ENCODE data around the gene POLR1H.

DNA sequence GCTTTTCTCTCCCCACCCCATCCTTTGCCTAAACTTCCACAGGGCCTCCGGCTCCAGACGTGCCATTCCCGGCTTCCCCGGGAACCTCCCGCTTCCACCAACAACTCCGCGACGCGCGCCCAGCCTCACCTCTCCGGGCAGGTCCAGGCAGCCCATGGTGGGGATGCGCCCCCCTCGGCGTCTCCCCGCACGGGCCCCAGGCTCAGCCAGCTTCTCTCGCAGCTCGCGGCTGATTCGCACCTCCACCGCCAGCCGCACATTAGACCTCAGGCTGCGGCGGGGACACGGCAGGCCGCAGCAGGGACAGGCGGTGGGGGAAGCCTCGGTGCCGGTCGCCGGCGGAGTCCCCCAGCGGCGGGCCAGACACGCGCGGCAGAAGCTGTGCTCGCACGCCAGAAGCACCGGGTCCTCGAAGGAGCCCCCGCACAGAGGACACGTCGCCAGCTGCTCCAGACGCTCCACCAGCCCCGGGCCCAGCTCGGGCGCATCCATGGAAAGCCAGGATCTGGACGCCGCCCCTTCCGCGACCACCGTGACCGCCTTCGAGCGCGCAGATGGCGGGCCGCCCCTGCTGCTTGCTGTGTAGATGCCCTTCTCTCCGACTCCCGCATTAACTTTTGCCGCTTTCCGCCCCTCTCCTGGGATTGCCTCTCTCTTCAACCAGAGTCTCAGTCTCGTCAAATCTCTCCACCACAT lies 14.2 kb downstream of the POLR1H start, which contains the start of gene RNF39:
- TF ChIP-seq, protein P1, sequence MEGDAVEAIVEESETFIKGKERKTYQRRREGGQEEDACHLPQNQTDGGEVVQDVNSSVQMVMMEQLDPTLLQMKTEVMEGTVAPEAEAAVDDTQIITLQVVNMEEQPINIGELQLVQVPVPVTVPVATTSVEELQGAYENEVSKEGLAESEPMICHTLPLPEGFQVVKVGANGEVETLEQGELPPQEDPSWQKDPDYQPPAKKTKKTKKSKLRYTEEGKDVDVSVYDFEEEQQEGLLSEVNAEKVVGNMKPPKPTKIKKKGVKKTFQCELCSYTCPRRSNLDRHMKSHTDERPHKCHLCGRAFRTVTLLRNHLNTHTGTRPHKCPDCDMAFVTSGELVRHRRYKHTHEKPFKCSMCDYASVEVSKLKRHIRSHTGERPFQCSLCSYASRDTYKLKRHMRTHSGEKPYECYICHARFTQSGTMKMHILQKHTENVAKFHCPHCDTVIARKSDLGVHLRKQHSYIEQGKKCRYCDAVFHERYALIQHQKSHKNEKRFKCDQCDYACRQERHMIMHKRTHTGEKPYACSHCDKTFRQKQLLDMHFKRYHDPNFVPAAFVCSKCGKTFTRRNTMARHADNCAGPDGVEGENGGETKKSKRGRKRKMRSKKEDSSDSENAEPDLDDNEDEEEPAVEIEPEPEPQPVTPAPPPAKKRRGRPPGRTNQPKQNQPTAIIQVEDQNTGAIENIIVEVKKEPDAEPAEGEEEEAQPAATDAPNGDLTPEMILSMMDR (IDR thresholded peaks at IDR 0.05): no peak
- TF ChIP-seq POLR2A (IDR thresholded peaks at IDR 0.05) (no peak), POLR2AphosphoS5 (IDR thresholded peaks at IDR 0.05) (no peak)

Data from transverse colon (tissue), 4 donors.